SKM-1 (cell line): ENCODE measurements around the gene ZCCHC24.
"Not testable (repeated sequence)": the region's sequence is repeated elsewhere in the genome, so short reads cannot be mapped to it uniquely, and the experiment has no call there.

Experiments used
- DNase-seq: peaks from one replicate; lab custom pipeline; 2025; ENCODE audit not compliant: unreplicated experiment; lab: John Stamatoyannopoulos, UW

The ZCCHC24 gene

DNA sequence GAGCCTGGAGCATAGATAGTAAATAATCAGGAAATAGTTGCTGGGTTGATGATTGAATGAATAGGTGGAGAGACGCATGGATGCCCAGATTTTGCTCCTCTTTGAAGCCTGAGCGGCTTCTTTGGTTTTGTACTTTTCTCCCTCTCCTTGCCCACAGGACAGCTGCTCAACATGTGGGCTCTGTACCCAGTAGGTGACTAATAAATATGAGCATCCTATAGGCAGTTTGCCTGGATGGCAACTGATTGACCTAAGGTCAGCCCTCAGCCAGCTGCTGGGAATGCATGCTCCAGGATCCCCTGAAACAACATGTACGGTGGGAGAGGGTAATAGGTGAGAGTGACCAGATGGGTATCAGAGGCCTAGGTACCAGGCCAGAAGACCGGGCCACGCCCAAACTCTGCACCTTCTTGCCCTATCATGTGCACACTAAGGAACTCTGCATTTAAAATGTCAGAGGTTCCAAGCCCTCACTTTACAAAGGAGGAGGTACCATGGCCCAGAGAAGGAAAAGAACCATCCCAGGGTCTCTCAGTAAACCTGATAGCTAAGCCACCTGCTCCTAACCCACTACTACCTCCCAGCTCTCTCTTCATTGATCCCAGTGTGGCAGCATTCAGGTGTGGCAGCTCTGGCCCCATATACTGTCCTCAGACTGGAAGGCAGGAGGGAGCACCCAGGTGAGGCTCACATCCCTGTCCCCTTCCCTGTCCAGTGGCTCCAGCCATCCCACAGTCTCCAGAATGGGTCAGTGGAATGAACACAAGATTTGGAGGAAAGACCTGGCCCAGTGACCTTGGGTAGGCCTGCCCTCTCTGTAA, 2.7 kb upstream of the ZCCHC24 start:
- no peak for DNase-seq

- DNase-seq, result not testable (repeated sequence)
Measured at GRCh38 chr10:79447249-79447648, 1.8 kb upstream of the ZCCHC24 start.

DNA sequence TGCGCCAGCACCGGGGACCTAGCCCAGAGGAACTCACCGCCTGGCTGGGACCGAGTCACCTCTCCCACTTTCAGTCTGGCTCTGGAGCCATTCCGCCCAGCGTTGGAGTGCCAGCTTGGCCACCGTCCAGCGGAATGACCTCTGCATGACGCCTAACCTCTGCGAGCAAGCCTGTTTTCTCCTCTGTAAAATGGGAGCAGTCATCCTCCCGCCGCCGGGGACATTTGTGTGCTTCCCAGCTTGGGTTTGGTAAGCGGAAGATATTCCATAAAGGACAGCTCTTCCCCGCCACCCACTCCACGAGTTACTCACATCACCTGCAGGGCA, 1.3 kb upstream of the ZCCHC24 start:
- DNase-seq, result no peak

GRCh38 chr10:79445977-79446757, 743 bp upstream of the ZCCHC24 start:
- no peak for DNase-seq

- peak; percentile 62 for DNase-seq
Measured at GRCh38 chr10:79444199-79445119, 965 bp downstream of the ZCCHC24 start.

- no peak for DNase-seq
Measured at GRCh38 chr10:79443338-79444198, 1.9 kb downstream of the ZCCHC24 start.

DNA sequence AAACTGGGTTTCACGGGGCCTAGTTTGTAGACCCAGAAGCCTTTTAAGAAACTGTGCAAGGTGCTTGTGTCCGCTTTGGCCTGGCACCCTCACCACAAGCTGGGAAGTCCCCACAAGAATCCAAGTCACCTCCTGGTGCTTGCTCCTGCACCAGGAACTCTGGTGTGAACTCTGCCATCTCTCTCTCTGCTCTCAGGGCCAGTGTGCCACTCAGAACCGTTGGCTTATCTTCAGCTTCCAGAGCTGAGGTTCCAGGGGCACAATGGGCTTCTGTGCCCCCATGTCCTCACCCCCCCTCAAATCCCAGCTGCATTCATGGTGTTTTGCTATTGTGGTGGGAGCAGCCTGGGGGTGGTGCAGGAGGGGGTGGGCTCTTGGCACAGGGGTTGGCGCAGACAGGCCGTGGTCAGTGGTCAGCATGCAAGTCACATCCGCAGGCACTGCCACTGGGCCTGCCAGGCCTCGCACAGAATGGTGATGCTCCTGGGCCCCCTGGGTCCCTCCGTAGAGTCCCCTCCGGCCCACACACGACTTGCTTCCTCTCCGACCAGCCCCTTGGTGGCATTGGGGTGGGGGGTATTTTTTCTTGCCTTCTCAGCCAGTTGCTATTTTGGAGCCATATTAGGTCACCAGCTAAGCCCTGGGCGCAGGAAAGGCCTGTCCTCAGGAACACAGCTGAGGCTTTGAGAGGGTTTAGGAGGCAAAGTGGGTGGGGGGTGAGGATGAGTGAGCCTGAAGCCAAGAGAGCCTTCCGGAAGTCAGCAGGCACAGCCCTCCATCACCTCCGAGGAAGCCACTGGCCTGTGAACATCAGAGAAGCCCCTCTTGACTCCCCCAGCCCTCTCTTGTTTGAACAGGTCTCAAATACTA, 3.0 kb downstream of the ZCCHC24 start:
- DNase-seq, result no peak

DNA sequence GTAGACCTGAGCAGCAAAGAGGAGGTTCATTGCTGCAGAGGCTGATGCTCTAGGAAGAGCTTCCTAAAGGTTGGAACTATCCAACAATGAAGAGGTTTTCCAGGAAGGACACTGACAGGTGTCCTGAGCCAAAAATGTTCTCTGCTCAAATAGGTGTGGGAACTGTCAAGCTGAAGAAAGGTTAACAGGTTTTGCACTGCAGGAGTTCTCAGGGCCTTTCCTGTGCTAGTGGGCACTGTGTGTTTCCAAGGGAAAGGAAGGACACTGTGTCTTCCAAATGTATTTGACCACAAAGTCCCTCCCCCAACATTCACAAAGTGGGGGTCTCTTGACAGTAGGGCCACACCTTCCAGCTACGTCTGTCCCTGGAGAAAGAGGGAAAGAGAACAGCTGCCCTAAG, 4.0 kb downstream of the ZCCHC24 start:
- DNase-seq, result no peak

GRCh38 chr10:79440281-79440680, 5.1 kb downstream of the ZCCHC24 start:
- DNase-seq, result no peak

DNA sequence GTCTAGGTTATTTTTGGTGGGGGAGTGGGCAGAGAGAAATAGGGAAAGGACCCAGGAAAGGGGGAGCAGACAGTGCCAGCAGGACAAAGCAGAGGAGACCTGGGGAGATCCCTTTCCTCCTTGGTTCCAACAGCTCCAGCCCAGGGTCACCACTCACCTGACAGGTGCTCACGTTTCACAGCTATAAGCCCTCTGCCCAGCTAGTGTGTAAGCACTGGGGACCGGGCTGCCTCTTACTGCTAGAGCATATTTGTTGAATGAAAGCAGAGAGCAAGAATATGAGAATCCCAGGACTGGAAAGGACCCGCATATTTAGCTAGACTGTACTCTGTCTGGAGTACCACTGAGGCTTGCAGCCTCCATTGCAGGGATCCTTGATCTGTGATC, 6.7 kb downstream of the ZCCHC24 start:
- no peak for DNase-seq

- no peak for DNase-seq
Measured at GRCh38 chr10:79438021-79438698, 7.3 kb downstream of the ZCCHC24 start.

GRCh38 chr10:79437111-79437814, 8.2 kb downstream of the ZCCHC24 start:
- no peak for DNase-seq

- no peak for DNase-seq
Measured at GRCh38 chr10:79436850-79437103, 8.6 kb downstream of the ZCCHC24 start.

GRCh38 chr10:79436066-79436849, 9.2 kb downstream of the ZCCHC24 start:
- DNase-seq, result no peak

DNA sequence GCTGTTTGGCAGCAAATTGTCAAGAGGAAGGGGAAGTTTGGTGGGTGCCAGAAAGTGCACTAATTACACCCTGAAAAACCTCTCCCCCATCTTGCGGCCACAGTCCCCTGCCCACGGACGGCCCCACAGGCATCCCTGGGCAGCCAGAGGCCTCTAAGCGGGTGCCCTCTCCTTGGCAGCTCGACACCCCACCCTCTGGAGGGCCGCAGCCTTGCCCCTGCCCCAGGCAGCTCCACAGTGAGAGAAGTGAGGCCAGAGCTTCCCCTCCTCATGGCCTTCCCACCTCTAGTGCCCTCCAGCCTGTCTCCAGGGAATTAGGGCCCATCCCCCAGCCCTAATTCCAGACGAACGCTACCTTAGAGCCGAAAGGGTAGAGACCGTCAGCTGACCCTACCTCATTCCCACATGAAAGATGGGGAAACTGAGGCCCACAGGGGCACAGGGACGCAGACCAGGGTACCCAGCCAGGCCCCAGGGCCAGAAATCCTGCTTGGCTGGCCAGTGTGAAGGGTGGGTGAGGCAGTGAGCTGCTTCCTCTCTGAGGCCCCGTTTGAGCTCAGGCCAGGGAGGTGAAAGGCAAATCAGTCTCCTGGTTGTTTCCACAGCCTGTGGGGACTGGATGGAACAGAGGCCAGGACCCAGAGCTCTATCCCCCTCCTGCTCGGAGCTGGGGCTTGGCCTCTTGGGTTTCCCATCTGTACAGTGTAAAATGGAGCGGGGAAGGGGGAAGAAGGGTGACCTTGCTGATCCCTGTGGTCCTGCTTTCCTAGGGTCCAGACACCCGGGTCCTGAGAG, 10.0 kb downstream of the ZCCHC24 start:
- no peak for DNase-seq

GRCh38 chr10:79434821-79435251, 10.6 kb downstream of the ZCCHC24 start:
- DNase-seq, result no peak

GRCh38 chr10:79434223-79434687, 11.2 kb downstream of the ZCCHC24 start:
- no peak for DNase-seq
